Body of pancreas (tissue), 4 donors: ENCODE results near the gene C2orf69.

Experiments
- CTCF ChIP-seq, 7 experiments: fragments of 450-650 bp in 4 of 7; fragments of 200-600 bp in 3 of 7; sonication (generic) in 3 of 7; IDR thresholded peaks; one replicate each; pipeline ENCODE4 v1.5.1; 2016 to 2019; ENCODE audit warnings: antibody characterized with exemption in 7 of 7
- POLR2A ChIP-seq, 3 donors: fragments of 450-650 bp; IDR thresholded peaks; one replicate each; pipeline ENCODE4 v1.6.1; 2016; ENCODE audit warnings: antibody characterized with exemption in 3 of 3, mild to moderate bottlenecking in 2 of 3

GRCh38 chr2:199869227-199869541 lies 41.9 kb upstream of the C2orf69 start:
- TF ChIP-seq CTCF (IDR thresholded peaks at IDR 0.05) (no peak), POLR2A (IDR thresholded peaks at IDR 0.05) (no peak)
